GM21529 (cell line): ENCODE data around the gene POLG.

ENCODE experiments used
- ATAC-seq: cut with Tn5 transposase; IDR thresholded peaks from one replicate; pipeline ENCODE4 v1.9.1; 2021; ENCODE audit not compliant: unreplicated experiment

POLG gene

GRCh38 chr15:89327113-89327512 is 7.5 kb downstream of the POLG start:
- ATAC-seq, result no peak

GRCh38 chr15:89326316-89326715 is 8.3 kb downstream of the POLG start:
- no peak for ATAC-seq

- ATAC-seq, result no peak
Measured at GRCh38 chr15:89325039-89325803, 9.4 kb downstream of the POLG start.

- ATAC-seq, result no peak
Measured at GRCh38 chr15:89323825-89324224, 10.8 kb downstream of the POLG start.

- no peak for ATAC-seq
Measured at GRCh38 chr15:89322822-89323221, 11.8 kb downstream of the POLG start.

GRCh38 chr15:89321521-89322410 is 12.9 kb downstream of the POLG start:
- no peak for ATAC-seq

- ATAC-seq, result no peak
Measured at GRCh38 chr15:89320200-89320599, 14.4 kb downstream of the POLG start.

GRCh38 chr15:89319678-89320077 is 14.9 kb downstream of the POLG start:
- no peak for ATAC-seq

- ATAC-seq, result no peak
Measured at GRCh38 chr15:89317186-89317720, 17.4 kb downstream of the POLG start.

GRCh38 chr15:89316504-89316903 is 18.1 kb downstream of the POLG start:
- no peak for ATAC-seq

- no peak for ATAC-seq
Measured at GRCh38 chr15:89315375-89315929, 19.2 kb downstream of the POLG start.

- ATAC-seq, result no peak
Measured at GRCh38 chr15:89309993-89310392, 24.6 kb downstream of the POLG start.

GRCh38 chr15:89308236-89308635 is 26.4 kb downstream of the POLG start:
- no peak for ATAC-seq

GRCh38 chr15:89307791-89308190 is 26.8 kb downstream of the POLG start:
- ATAC-seq, result no peak

- ATAC-seq, result no peak
Measured at GRCh38 chr15:89307046-89307587, 27.5 kb downstream of the POLG start.

- no peak for ATAC-seq
Measured at GRCh38 chr15:89305395-89305794, 29.2 kb downstream of the POLG start.

GRCh38 chr15:89303986-89304385 is 30.6 kb downstream of the POLG start:
- ATAC-seq, result no peak

- no peak for ATAC-seq
Measured at GRCh38 chr15:89301304-89302089, 33.1 kb downstream of the POLG start.

- no peak for ATAC-seq
Measured at GRCh38 chr15:89299896-89300295, 34.7 kb downstream of the POLG start.

- ATAC-seq, result no peak
Measured at GRCh38 chr15:89293012-89293411, 41.6 kb downstream of the POLG start.
